Measurements from ENCODE around the gene DNAJC13. TPM values are rescaled to one million over a fixed set of nuclear protein-coding genes. Genes with fewer than 3 reads are reported as not detected.

The DNAJC13 gene
- polyA plus RNA-seq, 1 experiment, result 50.5 TPM

DNA sequence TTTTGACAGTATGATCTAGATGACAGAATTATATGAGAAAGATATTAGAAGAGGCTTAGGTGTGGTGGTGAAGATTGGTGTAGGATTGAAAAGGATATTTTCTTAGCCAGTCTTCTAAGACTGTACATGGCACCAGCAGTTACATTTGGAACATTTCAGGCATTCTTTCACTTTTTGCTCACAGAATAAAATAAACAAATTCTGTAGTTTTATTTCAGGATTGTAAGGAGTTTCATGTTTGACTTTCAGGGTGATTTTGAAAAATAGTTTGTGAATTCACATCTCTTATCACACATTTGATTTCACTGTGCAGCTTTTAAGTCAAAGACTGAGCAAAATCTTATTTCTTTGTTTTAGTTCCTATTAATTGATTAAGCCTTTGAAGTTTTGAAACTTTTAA lies 27.1 kb downstream of the DNAJC13 start:
- no peak for DNase-seq (ENCODE audit: low read depth, low spot score)
- ChIA-PET CTCF (no interaction called here), POLR2A (no interaction called here)
- Histone ChIP-seq H3K27ac (ENCODE audit: low read depth, low read length) (no peak overlapping the region), H3K27me3 (ENCODE audit: control insufficient read depth, insufficient read depth, low read length) (no peaks in the 10 kb centered on the region), H3K9me3 (ENCODE audit: control insufficient read depth, insufficient read depth, low read length) (peaks cover 3% of the 10 kb centered on the region; the same call in 1 of the 2 replicates), H3K4me3 (ENCODE audit: low read depth, low read length) (no peak overlapping the region)
- TF ChIP-seq, protein P1, sequence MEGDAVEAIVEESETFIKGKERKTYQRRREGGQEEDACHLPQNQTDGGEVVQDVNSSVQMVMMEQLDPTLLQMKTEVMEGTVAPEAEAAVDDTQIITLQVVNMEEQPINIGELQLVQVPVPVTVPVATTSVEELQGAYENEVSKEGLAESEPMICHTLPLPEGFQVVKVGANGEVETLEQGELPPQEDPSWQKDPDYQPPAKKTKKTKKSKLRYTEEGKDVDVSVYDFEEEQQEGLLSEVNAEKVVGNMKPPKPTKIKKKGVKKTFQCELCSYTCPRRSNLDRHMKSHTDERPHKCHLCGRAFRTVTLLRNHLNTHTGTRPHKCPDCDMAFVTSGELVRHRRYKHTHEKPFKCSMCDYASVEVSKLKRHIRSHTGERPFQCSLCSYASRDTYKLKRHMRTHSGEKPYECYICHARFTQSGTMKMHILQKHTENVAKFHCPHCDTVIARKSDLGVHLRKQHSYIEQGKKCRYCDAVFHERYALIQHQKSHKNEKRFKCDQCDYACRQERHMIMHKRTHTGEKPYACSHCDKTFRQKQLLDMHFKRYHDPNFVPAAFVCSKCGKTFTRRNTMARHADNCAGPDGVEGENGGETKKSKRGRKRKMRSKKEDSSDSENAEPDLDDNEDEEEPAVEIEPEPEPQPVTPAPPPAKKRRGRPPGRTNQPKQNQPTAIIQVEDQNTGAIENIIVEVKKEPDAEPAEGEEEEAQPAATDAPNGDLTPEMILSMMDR (IDR thresholded peaks at IDR 0.05; ENCODE audit: low read depth, low read length), result no peak

DNA sequence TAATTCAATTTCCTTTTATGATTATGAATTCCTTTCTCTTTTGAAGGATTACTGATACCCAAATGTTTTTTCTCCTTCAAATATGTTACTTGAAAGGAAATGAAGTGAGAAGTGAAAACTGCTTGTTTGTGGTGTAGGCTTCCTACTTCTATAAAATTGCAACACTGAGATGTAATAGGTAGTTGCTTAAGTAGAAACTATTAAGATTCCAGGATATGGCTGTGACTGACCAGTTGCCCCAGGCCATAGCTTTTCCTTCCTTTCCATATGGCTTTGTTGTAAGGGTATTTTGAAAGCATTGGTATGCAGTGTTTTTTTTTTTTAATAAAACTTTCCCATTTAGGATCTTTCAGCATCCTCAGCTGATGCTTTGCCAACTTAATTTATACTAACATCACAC lies 28.5 kb downstream of the DNAJC13 start:
- Histone ChIP-seq H3K27ac (ENCODE audit: low read depth, low read length) (no peak overlapping the region), H3K27me3 (ENCODE audit: control insufficient read depth, insufficient read depth, low read length) (no peaks in the 10 kb centered on the region), H3K4me3 (ENCODE audit: low read depth, low read length) (no peak overlapping the region), H3K9me3 (ENCODE audit: control insufficient read depth, insufficient read depth, low read length) (peaks cover 3% of the 10 kb centered on the region; the same call in 1 of the 2 replicates)
- TF ChIP-seq, protein P1 (IDR thresholded peaks at IDR 0.05; ENCODE audit: low read depth, low read length), result no peak
- no peak for DNase-seq (ENCODE audit: low read depth, low spot score)
- CTCF ChIA-PET, result no interaction called here
- POLR2A ChIA-PET, result interaction anchor here (0.6 to 0.9 kb wide), 3 partner anchors 24 to 87 kb away, joined by 3 to 4 read pairs (median 3); partner anchors contain the start of gene DNAJC13

DNA sequence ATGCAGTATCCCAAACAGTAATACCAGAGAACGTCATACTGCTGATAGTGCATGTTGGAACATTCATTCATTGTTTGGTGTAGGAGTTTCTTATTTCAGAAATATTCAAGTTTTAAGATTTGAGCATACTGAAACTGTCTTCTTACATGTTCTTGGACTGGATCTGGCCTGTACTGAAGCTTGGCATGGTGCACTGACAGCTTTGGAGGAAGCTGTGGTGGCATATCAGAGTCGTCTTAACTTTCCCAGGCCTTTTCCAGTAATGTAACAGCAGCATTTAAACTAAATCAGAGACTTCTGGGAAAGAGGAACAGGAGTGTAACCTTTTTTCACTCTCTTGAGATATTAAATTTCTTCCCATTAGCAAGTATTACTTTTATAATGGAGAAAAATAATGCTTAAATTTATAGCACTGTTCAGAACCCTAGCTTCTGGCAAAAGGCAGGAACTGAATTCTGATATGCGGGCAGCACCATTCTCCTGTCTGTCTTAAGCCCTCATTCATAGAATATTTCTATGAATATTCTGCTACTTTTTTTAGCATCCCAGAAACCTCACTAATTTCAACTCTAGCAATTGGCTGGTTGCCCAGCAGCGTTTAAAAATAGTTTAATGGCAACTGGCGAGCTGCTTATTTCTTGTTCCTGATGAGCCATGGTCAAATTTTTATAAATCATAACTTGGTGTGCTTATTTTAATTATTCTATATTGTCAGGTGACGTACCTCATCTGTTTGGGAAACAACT lies 31.1 kb downstream of the DNAJC13 start:
- Histone ChIP-seq H3K27me3 (ENCODE audit: control insufficient read depth, insufficient read depth, low read length) (no peaks in the 10 kb centered on the region), H3K27ac (ENCODE audit: low read depth, low read length) (peak overlapping the region; percentile 22), H3K4me3 (ENCODE audit: low read depth, low read length) (no peak overlapping the region), H3K9me3 (ENCODE audit: control insufficient read depth, insufficient read depth, low read length) (peaks cover 3% of the 10 kb centered on the region; the same call in 1 of the 2 replicates)
- TF ChIP-seq, protein P1 (IDR thresholded peaks at IDR 0.05; ENCODE audit: low read depth, low read length), result no peak
- no peak for DNase-seq (ENCODE audit: low read depth, low spot score)
- POLR2A ChIA-PET, result interaction anchor here (0.6 to 0.8 kb wide), 3 partner anchors 22 to 31 kb away, joined by 3 read pairs; partner anchors contain the start of gene DNAJC13
- CTCF ChIA-PET, result interaction anchor here (1.3 to 2.0 kb wide), 2 partner anchors 10 to 87 kb away, joined by 5 read pairs; no protein-coding TSS in a partner anchor

DNA sequence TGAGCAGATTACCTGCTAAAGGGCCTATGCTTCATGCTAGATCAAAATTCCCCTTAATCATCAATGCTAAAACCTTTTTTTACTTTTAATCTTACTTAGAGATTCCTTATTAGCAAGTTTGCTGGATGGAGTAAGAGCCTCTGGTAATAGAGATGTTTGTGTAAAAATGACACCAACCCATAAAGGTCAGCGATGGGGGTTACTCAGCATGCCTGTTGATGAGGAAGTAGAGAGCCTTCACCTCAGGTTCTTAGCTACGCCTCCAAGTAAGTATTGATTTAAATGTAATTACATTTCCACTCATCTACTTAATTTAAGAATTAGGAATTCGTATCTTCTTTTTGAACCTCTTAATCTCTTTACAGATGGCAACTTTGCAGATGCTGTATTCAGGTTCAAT lies 38.8 kb downstream of the DNAJC13 start:
- DNase-seq (ENCODE audit: low read depth, low spot score), result no peak
- TF ChIP-seq, protein P1 (IDR thresholded peaks at IDR 0.05; ENCODE audit: low read depth, low read length), result no peak
- H3K27me3 ChIP-seq (ENCODE audit: control insufficient read depth, insufficient read depth, low read length), result no peaks in the 10 kb centered on the region
- H3K27ac ChIP-seq (ENCODE audit: low read depth, low read length), result no peak overlapping the region
- CTCF ChIA-PET, result no interaction called here
- no peak overlapping the region for H3K4me3 ChIP-seq (ENCODE audit: low read depth, low read length)
- POLR2A ChIA-PET, result no interaction called here
- H3K9me3 ChIP-seq (ENCODE audit: control insufficient read depth, insufficient read depth, low read length), result no peaks in the 10 kb centered on the region

DNA sequence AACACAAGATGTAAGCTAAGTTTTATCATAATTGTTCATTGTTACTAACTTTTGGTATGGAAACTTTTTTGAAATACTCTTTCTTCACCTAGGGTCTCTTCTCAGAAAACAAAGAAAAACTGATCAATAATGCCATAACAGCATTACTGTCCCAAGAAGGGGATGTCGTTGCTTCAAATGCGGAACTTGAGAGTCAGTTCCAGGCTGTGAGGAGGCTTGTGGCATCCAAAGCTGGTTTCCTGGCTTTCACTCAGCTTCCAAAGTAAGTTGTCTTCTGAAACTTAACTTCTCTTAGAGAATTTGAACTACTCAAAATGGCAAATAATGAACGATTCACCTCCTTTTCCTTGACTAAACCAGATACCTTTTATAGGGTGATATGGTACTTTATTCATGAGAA lies 39.3 kb downstream of the DNAJC13 start:
- H3K27me3 ChIP-seq (ENCODE audit: control insufficient read depth, insufficient read depth, low read length), result no peaks in the 10 kb centered on the region
- TF ChIP-seq, protein P1 (IDR thresholded peaks at IDR 0.05; ENCODE audit: low read depth, low read length), result no peak
- ChIA-PET POLR2A (no interaction called here), CTCF (no interaction called here)
- no peaks in the 10 kb centered on the region for H3K9me3 ChIP-seq (ENCODE audit: control insufficient read depth, insufficient read depth, low read length)
- H3K4me3 ChIP-seq (ENCODE audit: low read depth, low read length), result no peak overlapping the region
- no peak overlapping the region for H3K27ac ChIP-seq (ENCODE audit: low read depth, low read length)
- DNase-seq (ENCODE audit: low read depth, low spot score), result no peak

Measured in AG04450 (cell line).